HG02798 (cell line): ENCODE data around the gene MAML3.

ENCODE experiments used
- ATAC-seq: cut with Tn5 transposase; IDR thresholded peaks from one replicate; pipeline ENCODE4 v1.9.1; 2021; ENCODE audit warnings: mild to moderate bottlenecking; ENCODE audit not compliant: unreplicated experiment, poor library complexity

The MAML3 gene

DNA sequence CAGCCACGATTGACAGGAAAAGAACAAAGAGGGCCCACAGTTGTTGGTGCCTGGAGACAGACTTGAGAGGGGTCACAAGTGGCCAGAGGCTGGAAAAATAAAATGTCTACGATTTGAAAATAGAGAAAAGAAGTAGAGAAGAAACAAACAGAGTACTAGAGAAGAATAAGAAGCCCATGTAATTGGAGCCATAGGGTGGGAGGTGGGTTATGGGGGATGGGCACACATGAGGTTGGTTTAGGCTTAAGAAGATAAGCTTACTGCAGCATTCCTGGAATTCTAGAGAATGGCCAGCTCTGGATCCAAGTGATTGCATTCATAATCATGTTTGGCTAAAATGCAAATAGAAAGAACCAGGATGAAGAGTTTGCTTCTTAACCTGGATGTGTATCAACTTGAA lies 210.7 kb downstream of the MAML3 start:
- ATAC-seq: no peak

DNA sequence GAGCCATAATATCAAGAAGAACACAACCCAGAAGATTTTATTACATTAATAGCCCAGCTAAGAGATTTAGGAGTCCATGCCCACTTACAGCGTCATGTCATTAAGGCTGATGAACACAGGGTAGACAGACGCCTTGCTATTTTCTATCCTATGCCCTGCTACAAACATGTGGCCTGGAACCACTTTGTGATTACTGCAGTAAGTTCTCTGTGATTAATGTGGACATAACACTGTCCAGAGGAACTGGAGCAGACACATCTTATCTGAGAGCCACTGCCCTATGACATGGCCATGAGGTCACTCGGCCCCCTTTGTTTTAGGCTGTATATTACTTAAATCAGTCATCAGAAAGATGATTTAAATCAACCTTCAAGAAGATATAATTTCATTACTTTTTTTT lies 211.7 kb downstream of the MAML3 start:
- no peak for ATAC-seq

DNA sequence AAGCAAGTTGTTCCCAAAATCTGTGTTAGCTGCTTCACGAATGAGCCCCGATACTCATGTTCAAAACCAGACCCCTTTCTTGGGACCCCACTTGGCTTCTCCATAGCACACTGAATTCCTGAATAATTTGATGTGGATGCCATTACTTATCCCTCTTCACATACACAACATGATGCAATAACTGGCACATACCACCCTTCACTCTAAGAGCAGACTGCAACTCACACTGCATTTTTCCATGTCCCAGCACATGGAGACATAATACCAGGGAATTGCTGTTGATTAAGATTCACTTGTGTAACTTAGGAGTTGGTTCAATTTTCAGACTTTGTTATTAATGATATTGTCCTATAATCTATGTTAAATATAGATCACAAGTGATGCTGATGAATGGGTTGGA lies 213.4 kb downstream of the MAML3 start:
- ATAC-seq: no peak

DNA sequence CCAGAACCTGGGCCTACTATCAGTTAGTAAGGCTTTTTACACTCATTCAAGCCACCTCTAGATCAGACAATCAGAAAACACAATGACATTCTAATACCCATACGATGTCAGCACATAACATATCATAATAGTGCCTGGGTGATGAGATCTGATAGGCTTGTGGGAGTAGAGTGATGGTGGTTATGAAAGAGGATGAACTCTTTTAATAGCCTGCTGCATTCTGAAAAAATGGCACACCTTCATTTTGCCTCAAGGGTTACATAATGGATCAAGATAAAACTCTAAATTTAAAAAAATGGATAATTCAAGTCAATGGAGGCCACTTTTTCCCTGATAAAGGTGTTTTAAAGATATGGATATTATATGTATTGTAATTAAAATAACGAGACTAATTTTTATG lies 215.6 kb downstream of the MAML3 start:
- no peak for ATAC-seq

DNA sequence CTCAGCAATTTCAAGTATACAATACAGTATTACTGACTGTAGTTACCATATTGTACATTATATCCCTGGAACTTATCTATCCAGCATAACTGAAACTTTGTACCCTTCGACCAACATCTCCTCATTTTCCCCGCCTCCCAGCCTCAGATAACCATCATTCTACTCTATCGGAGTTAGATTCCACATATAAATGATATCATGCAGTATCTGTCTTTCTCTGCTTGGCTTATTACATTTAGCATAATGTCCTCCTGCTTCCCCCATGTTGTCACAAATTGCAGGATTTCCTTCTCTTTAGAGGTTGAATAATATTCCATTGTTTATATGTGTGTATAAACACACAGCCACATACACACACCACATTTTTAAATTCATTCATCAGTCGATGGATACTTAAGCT lies 218.1 kb downstream of the MAML3 start:
- no peak for ATAC-seq

DNA sequence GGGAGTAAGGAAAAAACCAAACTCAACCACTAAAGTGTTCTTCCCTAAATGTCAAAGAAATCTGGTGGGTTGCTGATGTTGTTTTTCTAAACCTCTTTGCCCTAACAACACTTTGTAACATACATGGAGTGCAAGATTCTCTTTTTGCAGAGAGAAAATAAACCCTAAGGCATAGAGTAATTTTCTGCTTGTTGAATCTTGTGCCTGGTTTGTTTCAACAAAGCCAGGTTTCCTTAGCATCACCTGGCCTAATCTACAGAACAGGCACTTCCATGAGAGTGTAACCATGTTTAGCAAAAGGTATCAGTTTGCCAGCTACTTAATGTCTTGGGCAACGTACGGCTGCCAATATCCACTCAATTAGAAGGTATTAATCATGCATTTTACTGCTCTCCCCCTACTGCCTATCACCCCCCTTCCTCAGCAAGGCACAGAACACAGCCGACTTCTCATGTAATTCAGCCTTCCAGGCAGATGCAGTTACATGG lies 219.2 kb downstream of the MAML3 start:
- ATAC-seq: no peak

DNA sequence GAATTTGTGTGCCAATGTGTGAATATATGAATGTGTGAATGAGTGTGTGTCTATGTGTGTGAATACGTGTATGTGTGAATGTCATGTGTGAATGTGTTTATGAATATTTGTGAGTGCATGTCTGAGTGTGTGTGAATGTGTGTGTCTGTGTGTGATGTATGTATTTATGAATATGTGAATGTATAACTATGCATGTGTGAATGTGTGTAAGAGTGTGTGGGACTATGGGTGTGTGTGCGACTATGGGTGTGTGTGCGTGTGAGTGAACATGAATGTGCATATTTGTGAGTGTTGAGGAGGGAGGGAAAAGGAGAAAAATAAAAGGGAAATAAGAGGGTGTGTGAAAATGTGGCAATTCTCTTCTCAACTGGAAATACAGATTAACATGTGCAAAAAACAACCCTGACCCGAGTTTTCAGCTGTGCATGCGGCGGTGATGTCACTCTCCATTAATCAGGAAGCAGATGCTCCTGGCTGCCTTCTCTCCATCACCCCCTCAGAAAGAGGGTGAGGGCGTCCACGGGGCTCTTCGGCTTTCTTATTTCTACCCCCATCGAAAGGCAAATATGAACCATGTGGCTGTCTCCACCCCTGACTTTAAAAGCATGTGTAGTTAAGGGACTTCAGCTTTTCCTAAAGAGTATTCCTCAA lies 219.8 kb downstream of the MAML3 start:
- no peak for ATAC-seq

DNA sequence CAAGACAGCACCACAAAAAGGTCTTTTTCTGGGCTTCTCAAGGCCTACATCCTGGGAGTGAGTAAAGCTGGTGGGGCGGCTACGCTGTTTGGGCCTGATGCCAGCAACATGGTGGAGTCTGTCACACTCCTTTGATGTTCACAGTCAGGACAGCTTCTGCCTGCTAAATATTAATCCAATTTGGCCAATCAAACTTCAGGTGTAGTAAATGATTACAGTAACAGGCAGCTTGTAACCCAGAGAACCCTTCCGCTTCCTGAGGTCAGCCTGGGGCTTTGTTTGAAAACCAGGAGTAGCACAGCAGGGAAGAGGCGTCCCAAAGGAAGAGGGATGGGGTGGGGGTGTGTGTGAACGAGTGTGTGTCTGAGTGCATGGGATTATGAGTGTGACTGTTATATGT lies 220.4 kb downstream of the MAML3 start:
- no peak for ATAC-seq

DNA sequence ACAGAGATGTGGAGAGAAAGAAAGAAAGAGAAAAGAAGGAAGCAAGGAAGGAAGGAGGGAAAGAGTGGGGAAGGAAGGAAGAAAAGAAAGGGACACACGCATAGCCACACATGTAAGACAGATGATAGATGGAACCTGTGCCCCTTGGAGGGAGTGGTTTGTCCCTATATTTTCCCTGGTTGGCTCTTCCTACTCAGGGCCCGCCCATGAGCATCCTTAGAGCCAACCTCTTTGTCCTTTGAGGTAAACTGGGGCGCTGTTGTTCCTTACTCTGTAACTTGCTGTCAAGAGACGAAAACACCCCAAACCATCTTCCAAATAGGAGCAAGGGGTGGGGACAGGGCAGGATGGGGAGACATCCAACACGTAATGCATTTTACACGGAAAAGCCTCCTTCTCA lies 220.9 kb downstream of the MAML3 start:
- no peak for ATAC-seq

DNA sequence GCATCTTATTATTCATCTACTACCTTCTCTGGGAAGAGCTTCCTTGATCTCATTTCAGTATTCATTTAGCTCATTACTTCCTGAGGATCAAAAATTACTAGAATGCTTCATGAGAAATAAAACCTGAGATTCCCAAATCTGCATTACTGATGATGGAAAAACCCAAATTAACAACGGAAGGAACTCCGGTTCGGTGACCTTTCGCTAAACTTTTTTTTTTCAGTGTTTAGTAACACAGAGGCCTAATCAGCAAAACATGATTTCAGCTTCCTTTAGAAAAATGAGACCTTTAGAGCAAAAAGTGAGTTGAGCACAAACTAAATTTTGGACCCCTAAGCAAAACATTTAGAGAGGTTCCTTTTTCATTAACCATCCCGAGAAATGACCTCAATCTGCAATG lies 229.2 kb downstream of the MAML3 start:
- ATAC-seq: no peak

DNA sequence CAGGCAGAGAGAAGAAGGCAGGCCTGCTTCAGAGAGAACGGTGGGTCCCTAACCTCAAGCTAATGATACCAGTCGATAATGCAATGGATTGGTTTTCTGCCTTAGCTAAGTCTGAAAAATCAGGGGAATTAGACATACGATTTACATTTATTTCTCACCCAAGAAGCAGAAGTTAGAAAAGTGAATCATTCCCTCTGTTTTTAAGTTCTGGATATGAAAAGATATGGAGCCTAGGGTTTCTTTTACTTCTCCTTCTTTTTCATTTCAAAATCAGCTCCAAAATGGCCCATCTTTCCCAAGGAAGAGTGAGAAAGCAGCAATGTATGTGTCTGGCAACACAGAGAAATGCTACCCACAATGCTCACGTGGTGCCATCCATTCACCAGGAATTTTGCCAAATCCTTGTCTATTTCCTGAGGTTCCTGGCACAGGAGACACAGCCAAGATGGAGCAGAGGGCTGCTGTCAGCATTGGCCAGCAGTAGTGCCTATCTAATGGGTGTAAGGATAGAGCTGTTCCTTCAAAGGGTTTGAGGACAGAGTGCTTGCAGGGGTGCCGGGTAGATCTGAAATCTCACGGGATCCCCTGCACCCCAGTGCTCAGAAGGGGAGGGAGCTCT lies 231.5 kb downstream of the MAML3 start:
- ATAC-seq: no peak

DNA sequence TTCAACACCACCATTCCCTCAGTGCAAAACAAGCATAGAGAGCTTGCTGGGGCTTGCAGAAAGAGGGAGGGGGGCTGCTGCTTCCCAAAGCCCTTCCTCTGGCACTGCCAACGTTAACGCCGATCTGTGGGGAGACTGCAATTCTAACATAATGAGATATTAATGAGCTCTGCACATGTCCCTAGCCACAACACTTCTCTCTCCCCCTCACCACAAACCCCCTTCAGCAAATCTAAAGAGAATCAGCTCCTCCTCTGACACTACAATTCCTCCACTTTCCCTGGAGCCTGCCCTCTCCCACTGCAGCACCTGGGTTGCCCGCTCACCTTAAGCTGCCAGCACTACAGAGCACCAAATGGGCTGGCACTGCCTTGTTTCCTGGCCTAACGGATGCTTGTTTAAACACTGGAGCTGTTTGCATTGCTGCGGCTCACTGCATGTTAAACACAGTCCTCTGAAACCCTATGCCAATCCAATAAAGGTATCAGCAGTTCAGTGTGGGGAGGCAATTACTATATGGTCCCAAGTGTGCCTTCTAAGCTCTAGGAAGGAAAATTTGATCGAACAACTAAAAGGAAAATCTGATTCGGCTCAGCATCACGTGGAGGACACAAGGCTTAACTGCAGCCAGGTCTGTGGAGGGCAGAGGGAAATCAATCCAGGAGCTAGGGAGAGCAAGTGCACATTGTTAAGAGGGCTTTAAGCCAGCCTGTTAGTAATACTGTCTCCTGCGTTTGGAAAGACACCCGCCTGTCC lies 232.4 kb downstream of the MAML3 start:
- ATAC-seq: no peak

DNA sequence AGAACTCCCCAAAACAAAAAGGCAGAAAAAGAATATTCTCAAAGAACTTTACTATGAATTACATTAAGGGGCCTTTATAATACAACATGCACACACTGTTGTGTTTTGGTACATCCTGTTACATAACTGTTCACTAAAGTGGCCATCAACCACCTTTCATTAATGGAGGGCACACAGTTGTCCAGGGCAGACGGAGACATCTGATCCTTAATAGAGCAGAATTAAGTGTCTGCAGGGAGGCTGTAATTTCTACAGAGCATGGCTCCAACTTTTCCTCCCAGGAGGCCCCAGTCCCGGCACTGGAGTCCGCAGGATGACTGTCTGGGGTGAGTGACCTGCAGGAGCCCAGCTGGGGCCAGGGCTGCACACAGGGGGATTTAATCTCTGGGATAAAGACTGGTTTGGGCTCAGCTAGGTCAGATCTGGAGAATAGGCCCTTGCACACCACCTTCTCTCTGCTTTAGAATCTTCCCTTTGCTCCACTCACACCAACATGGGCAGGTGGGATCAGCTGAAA lies 233.4 kb downstream of the MAML3 start:
- ATAC-seq: no peak

DNA sequence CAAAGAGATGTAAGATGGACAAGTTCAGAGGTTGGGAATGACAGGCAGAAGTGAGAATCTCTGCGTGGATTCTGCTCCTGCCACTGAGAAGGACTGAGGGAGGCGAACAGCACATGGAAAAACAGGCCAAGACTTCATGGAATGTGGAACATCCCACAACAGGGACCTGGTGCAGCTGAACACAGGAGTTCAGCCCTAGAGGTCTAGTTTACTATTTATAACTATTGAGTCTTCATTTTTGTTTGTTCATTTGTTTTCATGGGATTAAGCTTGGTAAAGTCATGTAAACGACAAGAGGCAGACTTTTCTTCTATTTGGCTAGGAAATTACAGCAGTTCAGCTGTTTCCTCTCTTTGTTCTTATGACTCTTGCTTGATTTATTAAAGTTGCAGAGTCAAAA lies 234.5 kb downstream of the MAML3 start:
- no peak for ATAC-seq

DNA sequence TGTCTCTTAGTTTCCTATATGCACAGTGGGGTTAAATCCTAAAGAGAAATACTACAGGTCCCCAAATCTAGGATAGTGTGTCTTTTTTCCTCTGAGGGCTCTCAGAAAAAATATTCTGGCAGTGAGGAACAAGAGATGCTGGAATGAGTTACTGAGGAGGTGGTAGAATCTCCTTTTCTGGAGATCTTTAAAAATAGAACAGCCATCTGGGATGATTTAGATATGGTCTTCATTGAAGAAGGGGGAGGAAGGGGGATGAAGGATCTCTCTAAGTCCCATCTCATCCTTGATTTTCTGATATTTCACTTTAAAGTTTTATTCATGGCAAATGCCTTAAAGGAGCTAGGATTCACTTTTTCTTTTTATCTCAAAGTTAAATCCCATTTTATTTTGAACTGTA lies 235.0 kb downstream of the MAML3 start:
- ATAC-seq: no peak

DNA sequence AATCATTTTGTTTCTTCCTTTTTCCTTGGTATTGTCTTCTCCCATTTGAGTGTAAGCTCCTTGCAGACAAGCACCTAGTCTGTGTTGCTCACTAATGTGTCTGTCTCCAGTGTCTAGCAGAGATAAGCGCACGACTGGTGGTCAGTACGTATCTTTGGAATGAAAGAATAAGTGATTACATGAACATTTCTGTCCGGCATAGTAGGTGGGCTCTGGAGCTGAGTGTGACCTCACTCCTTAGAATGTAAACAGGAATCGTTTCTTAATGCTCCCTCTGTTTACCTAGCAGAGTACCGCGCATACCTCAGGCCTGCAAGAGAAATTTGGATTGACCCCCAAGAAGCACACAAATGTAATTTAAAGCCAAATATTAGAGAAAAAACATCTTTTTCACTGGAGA lies 235.4 kb downstream of the MAML3 start:
- no peak for ATAC-seq

DNA sequence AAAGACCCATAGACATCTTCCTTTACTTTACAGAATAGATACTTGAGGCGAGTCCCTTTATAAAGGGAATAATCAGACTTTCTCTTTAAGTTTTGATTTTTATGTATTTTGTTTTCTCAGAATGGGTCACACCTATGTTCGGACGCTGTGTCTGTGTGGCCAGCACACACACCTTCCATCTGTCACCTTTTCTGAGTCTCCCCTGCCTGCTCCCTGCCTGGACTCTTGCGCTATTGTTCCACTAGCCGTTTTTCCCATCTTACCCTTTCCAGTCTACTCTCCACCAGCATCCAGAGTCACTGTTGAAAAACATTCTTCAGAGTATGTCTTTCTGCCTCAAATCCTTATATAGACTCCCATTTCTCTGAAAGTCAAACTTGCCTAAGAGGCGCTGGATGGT lies 236.1 kb downstream of the MAML3 start:
- no peak for ATAC-seq

DNA sequence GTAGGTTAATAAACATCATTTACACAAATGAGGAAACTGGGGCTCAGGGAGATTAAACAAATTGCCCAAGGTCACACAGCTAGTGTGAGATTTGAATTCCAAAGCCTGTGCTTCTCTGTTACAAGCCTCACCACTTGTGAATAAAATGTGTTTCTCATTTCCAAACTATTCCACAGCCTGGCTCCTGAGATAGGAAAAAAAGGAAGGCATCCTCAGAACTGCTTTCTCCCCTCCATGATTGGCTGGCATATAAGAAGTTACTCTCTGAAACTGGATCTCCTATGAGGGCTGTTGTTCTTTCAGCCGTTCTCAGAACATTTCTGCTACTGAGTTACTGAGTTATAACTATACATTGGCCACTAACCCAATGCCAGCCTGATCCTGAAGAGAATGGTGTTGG lies 237.9 kb downstream of the MAML3 start:
- ATAC-seq: no peak

DNA sequence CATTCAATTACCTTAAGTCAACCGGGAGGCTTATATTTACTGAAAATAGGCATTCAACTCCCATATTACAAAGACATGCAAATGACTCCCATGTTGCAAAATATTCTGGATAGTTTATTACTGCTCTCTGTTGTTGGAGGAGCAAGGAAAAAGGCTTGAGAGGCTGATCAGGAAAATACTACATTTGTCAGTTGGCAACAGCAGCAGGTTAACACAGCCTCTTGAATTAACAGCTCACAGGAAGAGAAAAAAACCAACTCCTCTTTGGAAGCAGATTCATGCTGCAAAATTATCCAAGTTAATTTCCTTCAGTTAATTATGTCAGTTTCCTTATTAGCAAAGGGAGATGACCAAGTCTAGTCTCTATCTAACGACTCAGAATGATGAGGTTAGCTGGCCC lies 238.9 kb downstream of the MAML3 start:
- ATAC-seq: no peak

DNA sequence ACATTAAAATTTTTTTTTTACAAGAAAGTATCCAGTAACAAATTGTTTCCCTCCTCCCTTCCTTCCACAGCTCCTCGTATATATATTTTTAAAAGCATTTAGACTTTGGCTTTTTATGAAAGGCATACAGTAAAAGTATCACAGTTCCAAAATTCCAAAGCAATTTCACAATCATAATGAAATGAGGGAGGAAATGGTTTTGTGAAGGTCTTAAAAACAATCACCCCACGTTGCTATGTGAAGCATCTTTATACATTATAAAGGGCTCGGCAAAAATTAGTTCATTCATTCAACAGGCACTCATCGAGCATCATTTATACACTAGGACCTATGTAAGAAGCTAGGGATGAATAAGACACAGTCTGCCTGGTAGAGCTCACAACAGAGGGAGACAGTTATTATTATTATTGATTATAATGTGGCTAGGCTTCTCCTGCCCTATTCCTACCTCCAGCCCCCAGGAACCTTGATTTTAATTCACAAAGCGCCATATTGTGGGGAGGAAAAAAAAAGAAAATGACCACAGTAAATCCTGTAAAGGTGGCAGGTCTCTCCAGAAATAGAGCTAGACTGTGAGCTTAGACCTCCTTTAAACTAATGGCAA lies 239.9 kb downstream of the MAML3 start:
- no peak for ATAC-seq

DNA sequence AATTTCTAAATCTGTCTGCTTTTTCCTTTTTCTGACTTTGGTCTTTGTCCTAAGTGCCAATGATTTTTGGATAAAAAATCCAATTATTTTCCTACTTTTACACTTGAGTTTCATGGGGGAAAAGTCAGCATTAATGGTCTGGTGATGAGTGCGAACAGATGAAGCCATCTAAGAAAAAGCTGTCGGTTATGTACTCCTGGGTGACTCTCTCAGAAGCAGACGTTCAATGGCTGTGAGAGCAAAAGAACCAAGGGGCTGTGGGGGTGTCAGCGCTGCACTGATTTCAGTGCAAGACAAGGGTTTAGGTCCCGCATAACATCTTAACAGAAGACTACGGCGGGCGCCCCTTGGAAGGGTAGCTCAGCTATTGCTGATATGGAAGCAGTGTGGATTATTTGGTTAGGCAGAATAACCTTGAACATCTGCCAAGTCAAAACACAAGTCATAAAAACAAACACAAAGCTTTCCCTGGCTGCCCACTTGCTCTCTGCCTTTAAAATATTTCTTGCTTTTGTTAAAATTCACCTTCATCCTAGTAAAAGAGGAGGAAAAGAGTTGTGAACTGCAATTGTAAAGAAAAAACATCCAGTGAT lies 240.5 kb downstream of the MAML3 start:
- ATAC-seq: no peak
